ENCODE measurements around the gene SEMA4G.

GRCh38 chr10:100965820-100966219, 3.5 kb upstream of the SEMA4G start:
- TF ChIP-seq CTCF (IDR thresholded peaks at IDR 0.05) (no peak), EP300 (IDR thresholded peaks at IDR 0.05) (no peak)
